HEK293 (cell line): Measurements from ENCODE around the gene TPMT.

Experiments
- GFI1B ChIP-seq: fragments of 450-650 bp; formaldehyde crosslinking; IDR thresholded peaks from 2 replicates; pipeline ENCODE4 v1.5.1; 2016; ENCODE audit warnings: missing biosample characterization, missing genetic modification characterization
- INSM2 ChIP-seq: fragments of 450-650 bp; formaldehyde crosslinking; IDR thresholded peaks from 2 replicates; pipeline ENCODE4 v1.5.1; 2016; ENCODE audit warnings: missing biosample characterization, missing genetic modification characterization
- KLF9 ChIP-seq: fragments of 450-650 bp; formaldehyde crosslinking; IDR thresholded peaks from 2 replicates; pipeline ENCODE4 v1.5.1; 2016; ENCODE audit warnings: missing biosample characterization, missing genetic modification characterization, low read depth
- OVOL3 ChIP-seq: fragments of 450-650 bp; formaldehyde crosslinking; IDR thresholded peaks from 2 replicates; pipeline ENCODE4 v1.5.1; 2016; ENCODE audit warnings: missing biosample characterization, missing genetic modification characterization
- TSHZ1 ChIP-seq: fragments of 450-650 bp; formaldehyde crosslinking; IDR thresholded peaks from 2 replicates; pipeline ENCODE4 v1.5.1; 2016; ENCODE audit warnings: missing biosample characterization, missing genetic modification characterization, borderline replicate concordance
- ZBTB21 ChIP-seq: fragments of 450-650 bp; formaldehyde crosslinking; IDR thresholded peaks from 2 replicates; pipeline ENCODE4 v1.5.1; 2017; ENCODE audit warnings: missing biosample characterization, missing genetic modification characterization
- ZBTB48 ChIP-seq: fragments of 450-650 bp; formaldehyde crosslinking; IDR thresholded peaks from 2 replicates; pipeline ENCODE4 v1.5.1; 2016; ENCODE audit warnings: missing biosample characterization, missing genetic modification characterization
- ZFP69B ChIP-seq: fragments of 450-650 bp; formaldehyde crosslinking; IDR thresholded peaks from 2 replicates; pipeline ENCODE4 v1.5.1; 2016; ENCODE audit warnings: missing biosample characterization, missing genetic modification characterization
- ZIC2 ChIP-seq: fragments of 450-650 bp; formaldehyde crosslinking; IDR thresholded peaks from 2 replicates; pipeline ENCODE4 v1.5.1; 2016; ENCODE audit warnings: missing biosample characterization, missing genetic modification characterization
- ZNF132 ChIP-seq: fragments of 450-650 bp; formaldehyde crosslinking; IDR thresholded peaks from 2 replicates; pipeline ENCODE4 v1.5.1; 2017; ENCODE audit warnings: missing biosample characterization, missing genetic modification characterization, borderline replicate concordance
- ZNF202 ChIP-seq: fragments of 450-650 bp; formaldehyde crosslinking; IDR thresholded peaks from 2 replicates; pipeline ENCODE4 v1.5.1; 2016; ENCODE audit warnings: missing biosample characterization, missing genetic modification characterization, borderline replicate concordance
- ZNF214 ChIP-seq: fragments of 450-650 bp; formaldehyde crosslinking; IDR thresholded peaks from 2 replicates; pipeline ENCODE4 v1.5.1; 2017; ENCODE audit warnings: missing biosample characterization, mild to moderate bottlenecking, missing genetic modification characterization, borderline replicate concordance
- ZNF223 ChIP-seq: fragments of 450-650 bp; formaldehyde crosslinking; IDR thresholded peaks from 2 replicates; pipeline ENCODE4 v1.5.1; 2016; ENCODE audit warnings: missing biosample characterization, missing genetic modification characterization
- ZNF239 ChIP-seq: fragments of 450-650 bp; formaldehyde crosslinking; IDR thresholded peaks from 2 replicates; pipeline ENCODE4 v1.5.1; 2016; ENCODE audit warnings: missing biosample characterization, missing genetic modification characterization
- ZNF404 ChIP-seq: fragments of 450-650 bp; formaldehyde crosslinking; IDR thresholded peaks from 2 replicates; pipeline ENCODE4 v1.5.1; 2017; ENCODE audit warnings: missing biosample characterization, missing genetic modification characterization
- ZNF426 ChIP-seq: fragments of 450-650 bp; formaldehyde crosslinking; IDR thresholded peaks from 2 replicates; pipeline ENCODE4 v1.5.1; 2017; ENCODE audit warnings: missing biosample characterization, missing genetic modification characterization, mild to moderate bottlenecking, inconsistent platforms, moderate library complexity
- ZNF48 ChIP-seq: fragments of 450-650 bp; formaldehyde crosslinking; IDR thresholded peaks from 2 replicates; pipeline ENCODE4 v1.5.1; 2016; ENCODE audit warnings: missing biosample characterization, missing genetic modification characterization
- ZNF600 ChIP-seq: fragments of 450-650 bp; formaldehyde crosslinking; IDR thresholded peaks from 2 replicates; pipeline ENCODE4 v1.5.1; 2016; ENCODE audit warnings: missing biosample characterization, missing genetic modification characterization
- ZNF623 ChIP-seq: fragments of 450-650 bp; formaldehyde crosslinking; IDR thresholded peaks from 2 replicates; pipeline ENCODE4 v1.5.1; 2016; ENCODE audit warnings: missing biosample characterization, missing genetic modification characterization
- ZNF670 ChIP-seq: fragments of 450-650 bp; formaldehyde crosslinking; IDR thresholded peaks from 2 replicates; pipeline ENCODE4 v1.5.1; 2016; ENCODE audit warnings: missing biosample characterization, missing genetic modification characterization, low read depth
- ZNF707 ChIP-seq: fragments of 450-650 bp; formaldehyde crosslinking; IDR thresholded peaks from 2 replicates; pipeline ENCODE4 v1.5.1; 2016; ENCODE audit warnings: missing biosample characterization, missing genetic modification characterization
- ZNF76 ChIP-seq: fragments of 450-650 bp; formaldehyde crosslinking; IDR thresholded peaks from 2 replicates; pipeline ENCODE4; 2016; ENCODE audit warnings: low read depth, missing biosample characterization, missing genetic modification characterization, borderline replicate concordance
- ZNF785 ChIP-seq: fragments of 450-650 bp; formaldehyde crosslinking; IDR thresholded peaks from 2 replicates; pipeline ENCODE4 v1.5.1; 2016; ENCODE audit warnings: missing biosample characterization, missing genetic modification characterization
- ZNF830 ChIP-seq: fragments of 450-650 bp; IDR thresholded peaks from 2 replicates; pipeline ENCODE4 v1.5.0; 2018; ENCODE audit warnings: missing biosample characterization, missing genetic modification characterization, low read depth, mild to moderate bottlenecking, moderate library complexity
- ZSCAN30 ChIP-seq: fragments of 450-650 bp; IDR thresholded peaks from 2 replicates; pipeline ENCODE4 v1.5.1; 2018; ENCODE audit warnings: missing biosample characterization, mild to moderate bottlenecking, missing genetic modification characterization, moderate library complexity
- ZXDB ChIP-seq: fragments of 450-650 bp; formaldehyde crosslinking; IDR thresholded peaks from 2 replicates; pipeline ENCODE4 v1.5.1; 2016; ENCODE audit warnings: missing biosample characterization, missing genetic modification characterization
- TF ChIP-seq, protein P1 (sequence below): fragments of 450-650 bp; formaldehyde crosslinking; IDR thresholded peaks from 2 replicates; pipeline ENCODE4 v1.5.1; 2016; ENCODE audit warnings: missing biosample characterization, missing genetic modification characterization, low read depth
- TF ChIP-seq, protein P2 (sequence below): fragments of 450-650 bp; IDR thresholded peaks from 2 replicates; pipeline ENCODE4 v1.5.1; 2018; ENCODE audit warnings: missing biosample characterization, mild to moderate bottlenecking, missing genetic modification characterization
- TF ChIP-seq, protein P3 (sequence below): fragments of 450-650 bp; formaldehyde crosslinking; IDR thresholded peaks from 2 replicates; pipeline ENCODE4 v1.5.1; 2017; ENCODE audit warnings: missing biosample characterization, missing genetic modification characterization

The TPMT gene

DNA sequence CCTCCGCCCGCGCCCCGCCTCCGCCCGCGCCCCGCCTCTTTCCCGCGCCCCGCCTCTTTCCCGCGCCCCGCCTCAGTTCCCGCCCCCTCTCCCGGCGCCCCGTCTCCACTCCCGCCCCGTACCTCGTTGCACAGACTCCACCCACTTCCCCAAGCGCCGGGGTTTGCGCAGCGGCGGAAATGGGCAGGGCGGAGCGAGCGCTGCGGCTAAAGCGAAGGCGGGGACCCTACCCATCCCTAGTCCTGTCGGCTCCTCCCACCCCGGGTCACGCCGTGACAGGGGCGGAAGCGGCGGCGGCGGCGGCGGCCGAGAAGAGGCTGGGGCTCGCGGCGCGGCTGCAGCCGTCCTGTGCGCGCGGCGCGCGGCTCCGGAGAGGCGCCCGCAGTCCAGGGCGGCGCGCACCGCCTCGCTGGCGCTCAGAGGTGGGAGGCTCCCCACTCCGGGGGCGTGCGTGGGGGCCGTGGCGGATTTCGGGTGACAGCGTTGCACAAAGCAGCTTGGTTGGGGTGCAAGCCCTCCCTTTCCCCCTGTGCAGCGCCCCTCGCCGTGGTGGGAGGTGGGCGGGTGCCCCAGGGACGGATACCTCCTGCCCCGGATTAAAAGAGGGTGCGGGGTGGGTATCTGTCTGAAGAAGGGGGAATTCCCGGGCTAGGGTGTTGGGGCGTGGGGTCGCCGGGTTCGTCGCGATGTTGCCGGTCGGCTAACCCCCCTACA is 430 bp upstream of the TPMT start, which contains the start of gene KDM1B (continued):
- TF ChIP-seq ZNF214 (tag by site-specific recombination) (no peak), ZIC2 (no peak), GFI1B (tag by site-specific recombination) (no peak), OVOL3 (no peak), ZSCAN30 (peak; percentile 76; the same call in 1 of the 2 replicates), ZNF48 (tag by site-specific recombination) (no peak), ZNF426 (tag by site-specific recombination) (no peak), ZNF239 (no peak), ZBTB48 (no peak), ZNF600 (tag by site-specific recombination) (no peak), ZNF132 (tag by site-specific recombination) (no peak), ZNF404 (tag by site-specific recombination) (no peak), TSHZ1 (tag by site-specific recombination) (no peak), ZFP69B (tag by site-specific recombination) (no peak), ZNF202 (tag by site-specific recombination) (no peak), ZNF223 (no peak), ZNF76 (tag by site-specific recombination) (no peak), ZXDB (no peak), ZNF707 (tag by site-specific recombination) (no peak), ZNF670 (tag by site-specific recombination) (no peak), ZNF830 (tag by site-specific recombination) (no peak), ZNF785 (tag by site-specific recombination) (no peak), ZBTB21 (tag by site-specific recombination) (no peak), KLF9 (peak; percentile 81), ZNF623 (tag by site-specific recombination) (no peak), INSM2 (tag by site-specific recombination) (0 out of 2 replicates have a peak, but pooled peaks have one; percentile 31)
- TF ChIP-seq, protein P1, sequence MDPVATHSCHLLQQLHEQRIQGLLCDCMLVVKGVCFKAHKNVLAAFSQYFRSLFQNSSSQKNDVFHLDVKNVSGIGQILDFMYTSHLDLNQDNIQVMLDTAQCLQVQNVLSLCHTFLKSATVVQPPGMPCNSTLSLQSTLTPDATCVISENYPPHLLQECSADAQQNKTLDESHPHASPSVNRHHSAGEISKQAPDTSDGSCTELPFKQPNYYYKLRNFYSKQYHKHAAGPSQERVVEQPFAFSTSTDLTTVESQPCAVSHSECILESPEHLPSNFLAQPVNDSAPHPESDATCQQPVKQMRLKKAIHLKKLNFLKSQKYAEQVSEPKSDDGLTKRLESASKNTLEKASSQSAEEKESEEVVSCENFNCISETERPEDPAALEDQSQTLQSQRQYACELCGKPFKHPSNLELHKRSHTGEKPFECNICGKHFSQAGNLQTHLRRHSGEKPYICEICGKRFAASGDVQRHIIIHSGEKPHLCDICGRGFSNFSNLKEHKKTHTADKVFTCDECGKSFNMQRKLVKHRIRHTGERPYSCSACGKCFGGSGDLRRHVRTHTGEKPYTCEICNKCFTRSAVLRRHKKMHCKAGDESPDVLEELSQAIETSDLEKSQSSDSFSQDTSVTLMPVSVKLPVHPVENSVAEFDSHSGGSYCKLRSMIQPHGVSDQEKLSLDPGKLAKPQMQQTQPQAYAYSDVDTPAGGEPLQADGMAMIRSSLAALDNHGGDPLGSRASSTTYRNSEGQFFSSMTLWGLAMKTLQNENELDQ (tag by site-specific recombination), result no peak
- TF ChIP-seq, protein P2, sequence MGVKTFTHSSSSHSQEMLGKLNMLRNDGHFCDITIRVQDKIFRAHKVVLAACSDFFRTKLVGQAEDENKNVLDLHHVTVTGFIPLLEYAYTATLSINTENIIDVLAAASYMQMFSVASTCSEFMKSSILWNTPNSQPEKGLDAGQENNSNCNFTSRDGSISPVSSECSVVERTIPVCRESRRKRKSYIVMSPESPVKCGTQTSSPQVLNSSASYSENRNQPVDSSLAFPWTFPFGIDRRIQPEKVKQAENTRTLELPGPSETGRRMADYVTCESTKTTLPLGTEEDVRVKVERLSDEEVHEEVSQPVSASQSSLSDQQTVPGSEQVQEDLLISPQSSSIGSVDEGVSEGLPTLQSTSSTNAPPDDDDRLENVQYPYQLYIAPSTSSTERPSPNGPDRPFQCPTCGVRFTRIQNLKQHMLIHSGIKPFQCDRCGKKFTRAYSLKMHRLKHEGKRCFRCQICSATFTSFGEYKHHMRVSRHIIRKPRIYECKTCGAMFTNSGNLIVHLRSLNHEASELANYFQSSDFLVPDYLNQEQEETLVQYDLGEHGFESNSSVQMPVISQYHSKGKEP, result no peak
- TF ChIP-seq, protein P3, sequence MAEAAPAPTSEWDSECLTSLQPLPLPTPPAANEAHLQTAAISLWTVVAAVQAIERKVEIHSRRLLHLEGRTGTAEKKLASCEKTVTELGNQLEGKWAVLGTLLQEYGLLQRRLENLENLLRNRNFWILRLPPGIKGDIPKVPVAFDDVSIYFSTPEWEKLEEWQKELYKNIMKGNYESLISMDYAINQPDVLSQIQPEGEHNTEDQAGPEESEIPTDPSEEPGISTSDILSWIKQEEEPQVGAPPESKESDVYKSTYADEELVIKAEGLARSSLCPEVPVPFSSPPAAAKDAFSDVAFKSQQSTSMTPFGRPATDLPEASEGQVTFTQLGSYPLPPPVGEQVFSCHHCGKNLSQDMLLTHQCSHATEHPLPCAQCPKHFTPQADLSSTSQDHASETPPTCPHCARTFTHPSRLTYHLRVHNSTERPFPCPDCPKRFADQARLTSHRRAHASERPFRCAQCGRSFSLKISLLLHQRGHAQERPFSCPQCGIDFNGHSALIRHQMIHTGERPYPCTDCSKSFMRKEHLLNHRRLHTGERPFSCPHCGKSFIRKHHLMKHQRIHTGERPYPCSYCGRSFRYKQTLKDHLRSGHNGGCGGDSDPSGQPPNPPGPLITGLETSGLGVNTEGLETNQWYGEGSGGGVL (tag by site-specific recombination), result peak; percentile 77
